Activated gamma-delta T cell treated with anti-CD3 and anti-CD28 coated beads, Interleukin-2, amount 50 U/mL, for 16 hours (primary cell): ENCODE results near the gene HSFY2.
"Not testable (repeated sequence)": the region's sequence is repeated elsewhere in the genome, so short reads cannot be mapped to it uniquely, and the experiment has no call there.

Experiments
- DNase-seq: peaks from one replicate; pipeline ENCODE4 v3.0.0-alpha.2; 2020; ENCODE audit warnings: low read depth

Gene HSFY2, protein sequence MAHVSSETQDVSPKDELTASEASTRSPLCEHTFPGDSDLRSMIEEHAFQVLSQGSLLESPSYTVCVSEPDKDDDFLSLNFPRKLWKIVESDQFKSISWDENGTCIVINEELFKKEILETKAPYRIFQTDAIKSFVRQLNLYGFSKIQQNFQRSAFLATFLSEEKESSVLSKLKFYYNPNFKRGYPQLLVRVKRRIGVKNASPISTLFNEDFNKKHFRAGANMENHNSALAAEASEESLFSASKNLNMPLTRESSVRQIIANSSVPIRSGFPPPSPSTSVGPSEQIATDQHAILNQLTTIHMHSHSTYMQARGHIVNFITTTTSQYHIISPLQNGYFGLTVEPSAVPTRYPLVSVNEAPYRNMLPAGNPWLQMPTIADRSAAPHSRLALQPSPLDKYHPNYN

DNA sequence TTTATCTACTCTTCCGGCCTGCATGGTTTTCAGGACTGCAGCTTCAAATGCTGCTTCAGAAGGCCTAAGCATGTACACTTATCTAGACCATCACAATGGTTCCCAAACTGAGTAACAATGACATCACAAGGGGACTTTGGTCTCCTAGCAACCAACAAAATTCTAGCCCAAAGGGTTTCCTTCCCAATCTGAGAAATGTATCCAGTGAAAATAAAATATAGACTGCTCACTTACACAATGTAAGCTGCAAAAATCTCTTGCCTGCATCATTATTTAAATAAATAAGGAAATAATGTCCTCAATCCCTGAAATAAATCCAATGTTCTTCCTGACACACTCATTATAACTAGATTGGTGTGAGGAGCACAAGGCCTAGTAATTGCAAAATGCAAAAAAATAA is at the start of gene HSFY2:
HSFY2 (minus strand) TSS at position 101 of the 400 bp plus-strand sequence. CDS start 117 bp downstream, outside the sequence.
- not testable (repeated sequence) for DNase-seq

DNA sequence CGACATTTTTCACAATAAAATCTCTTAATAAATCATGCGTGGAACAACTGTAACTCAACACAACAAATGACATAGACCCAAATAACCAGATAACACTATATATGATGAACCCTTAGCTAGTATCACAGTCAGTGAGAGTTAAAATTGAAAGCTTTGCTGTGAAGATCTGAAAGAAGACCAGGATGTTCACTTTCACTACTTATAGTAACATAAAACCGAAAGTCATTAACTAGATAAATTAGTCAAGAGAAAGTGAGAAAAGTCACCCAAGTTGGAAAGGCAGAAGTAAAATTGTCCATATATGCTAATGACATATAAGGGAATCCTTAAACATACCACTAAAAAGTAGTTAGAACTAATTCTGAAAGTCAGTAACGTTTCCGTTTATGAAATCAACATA is 42.2 kb upstream of the HSFY2 start:
- DNase-seq: not testable (repeated sequence)

DNA sequence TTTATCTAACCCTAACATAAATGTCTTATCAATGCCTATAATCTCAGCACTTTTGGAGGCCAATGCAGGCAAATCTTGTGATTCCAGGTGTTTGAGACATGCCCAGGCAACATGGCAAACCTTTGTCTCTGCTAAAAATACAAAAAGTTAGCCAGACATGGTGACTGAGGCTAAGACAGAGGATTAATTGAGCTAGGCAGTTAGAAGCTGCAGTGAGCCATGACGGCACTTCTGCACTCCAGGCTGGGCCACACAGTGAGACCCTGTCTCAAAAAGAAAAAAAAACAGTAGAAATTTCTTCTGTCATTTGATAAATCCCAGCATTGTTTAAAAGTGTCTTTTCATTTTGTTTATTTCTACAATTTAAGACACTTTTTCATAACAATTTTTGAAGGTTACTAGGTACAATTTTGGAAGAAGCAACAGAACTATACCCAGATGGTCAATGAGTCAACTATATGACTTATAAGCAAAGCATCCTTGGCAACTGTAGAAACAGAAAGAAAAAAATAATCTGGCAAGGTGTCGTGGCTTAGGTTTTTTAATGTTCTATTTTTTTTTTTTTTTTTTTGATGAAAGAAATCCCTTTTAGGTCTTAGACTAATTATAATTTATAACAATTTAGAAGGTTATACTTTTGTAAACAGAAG is 15.3 kb upstream of the HSFY2 start:
- DNase-seq: not testable (repeated sequence)

DNA sequence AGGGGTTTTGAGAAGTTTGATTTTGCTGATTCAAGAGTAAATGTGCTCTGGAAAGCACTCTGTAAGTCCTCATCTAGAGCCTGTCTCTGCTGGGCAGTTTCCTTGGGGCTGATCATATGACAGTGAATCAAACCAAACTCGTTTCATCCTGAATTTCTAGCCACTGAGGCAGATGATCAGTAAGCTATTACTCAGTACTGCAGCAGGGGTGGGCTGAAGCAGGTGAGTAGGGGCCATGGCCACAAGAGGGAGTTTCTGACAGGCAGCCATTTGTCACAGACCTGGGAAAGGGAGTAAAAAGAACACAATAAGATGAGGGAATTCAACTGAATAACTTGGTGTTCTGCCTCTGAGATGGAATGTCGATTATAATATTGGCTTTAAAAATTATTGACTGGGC is 19.5 kb downstream of the HSFY2 start:
- not testable (repeated sequence) for DNase-seq

DNA sequence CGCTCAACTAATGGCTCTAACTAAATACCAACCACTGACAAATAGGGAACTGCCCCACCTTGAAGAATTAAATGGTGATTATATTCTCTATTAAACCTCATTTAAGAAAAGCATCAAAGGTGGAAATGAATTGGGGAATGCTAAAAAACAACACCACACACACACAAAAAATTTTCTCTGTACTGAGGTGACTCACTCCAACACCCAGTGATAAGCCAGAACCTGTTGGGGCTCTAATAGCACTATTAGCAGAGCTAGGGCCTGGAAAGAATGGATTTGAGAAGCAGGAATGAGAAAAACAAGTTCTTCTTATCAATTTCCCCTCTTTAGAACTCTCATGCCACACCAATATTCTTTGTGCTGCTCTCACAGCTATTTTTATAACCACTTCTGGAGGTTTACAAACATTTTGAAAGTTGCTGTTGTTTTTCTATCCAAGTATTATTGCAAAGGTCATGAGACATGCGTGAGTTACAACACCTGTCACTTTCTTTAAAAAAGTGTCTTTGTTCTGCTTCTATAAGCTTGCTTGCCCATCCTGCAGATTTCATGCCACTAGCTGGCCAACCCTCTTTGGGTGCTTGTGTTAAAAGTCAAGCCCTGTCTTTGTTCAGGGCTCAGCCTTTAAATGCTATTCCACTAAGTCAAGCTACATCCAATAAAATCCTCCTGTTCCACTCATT is 20.3 kb downstream of the HSFY2 start:
- not testable (repeated sequence) for DNase-seq

DNA sequence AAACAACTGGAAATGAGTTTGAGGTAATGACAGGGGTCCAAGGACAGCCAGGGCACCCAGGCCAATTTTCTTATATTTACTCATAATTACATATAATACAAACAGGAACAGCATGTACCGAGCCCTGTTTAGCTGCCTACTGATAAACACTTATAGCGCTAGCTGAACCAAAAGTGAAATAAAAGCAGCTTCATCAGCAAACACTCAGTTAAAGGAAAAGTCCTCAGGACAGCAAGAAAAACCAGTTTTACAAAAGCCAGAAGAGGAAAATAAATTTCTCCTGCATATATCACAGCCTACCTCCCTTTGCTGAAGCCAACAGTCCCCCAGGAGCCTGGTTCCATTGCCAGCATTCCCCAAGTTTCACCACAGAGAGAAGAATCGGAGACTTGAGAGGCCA is 49.8 kb downstream of the HSFY2 start:
- DNase-seq: not testable (repeated sequence)
